Ovary (tissue), 9 donors: ENCODE measurements around the gene OSGEPL1. TPM values are rescaled to one million over a fixed set of nuclear protein-coding genes. Genes with fewer than 3 reads are reported as not detected.

Experiments used
- DNase-seq, 5 donors: peaks; one replicate each; pipeline ENCODE4 v3.0.0-alpha.2; 2019 to 2020
- H3K27ac ChIP-seq, 2 donors: fragments of 200-600 bp; one replicate each; pipeline versions ENCODE4 v1.5.1 to v1.8.0; 2019 to 2022
- H3K27me3 ChIP-seq: fragments of 200-600 bp; one replicate; pipeline ENCODE4 v1.8.0; 2022
- H3K36me3 ChIP-seq: fragments of 200-600 bp; sonication (generic); one replicate; pipeline ENCODE4 v1.5.1; 2019
- H3K4me1 ChIP-seq: one replicate; pipeline ENCODE4 v1.8.1; 2013; ENCODE audit warnings: mild to moderate bottlenecking, moderate library complexity; ENCODE audit not compliant: insufficient read depth
- H3K4me3 ChIP-seq: fragments of 200-600 bp; sonication (generic); one replicate; pipeline ENCODE4 v1.5.1; 2017
- H3K9me3 ChIP-seq, 2 donors: fragments of 200-600 bp in 1 of 2; sonication (generic) in 1 of 2; one replicate each; pipeline versions ENCODE4 v1.5.1 to v1.8.1; 2013 to 2019; ENCODE audit warnings: mild to moderate bottlenecking in 1 of 2, moderate library complexity in 1 of 2
- CTCF ChIP-seq, 3 donors: fragments of 450-650 bp in 2 of 3; fragments of 200-600 bp in 1 of 3; IDR thresholded peaks; one replicate each; pipeline versions ENCODE4 v1.5.1 to v1.8.0; 2016 to 2022; ENCODE audit warnings: antibody characterized with exemption in 3 of 3, mild to moderate bottlenecking in 1 of 3
- EP300 ChIP-seq: sonication (generic); formaldehyde crosslinking; IDR thresholded peaks from one replicate; pipeline ENCODE4 v1.6.1; 2017; ENCODE audit warnings: antibody characterized with exemption
- POLR2A ChIP-seq: fragments of 450-650 bp; IDR thresholded peaks from one replicate; pipeline ENCODE4 v1.6.1; 2017; ENCODE audit warnings: antibody characterized with exemption, mild to moderate bottlenecking, moderate library complexity
- WGBS, 3 donors: extraction: QIAGEN DNeasy Blood & Tissue Kit in 1 of 3; methylation state at CpG; one replicate each; pipeline versions ENCODE4 v1.1.5 to v1.1.7; 2013 to 2017; 5-methylcytosine and 5-hydroxymethylcytosine counted together
- intact Hi-C, 4 donors: fragments of 100-400 bp; cut with DNase I; formaldehyde crosslinking; loops; one replicate each; pipeline versions ENCODE4 v1.11.0 to v1.15.1; 2022 to 2023
- polyA plus RNA-seq, 2 donors: library from polyadenylated mRNA; stranded (reverse); fragments of 200-250 nt in 1 of 2; fragments of 350-450 nt in 1 of 2; fragmentation: Illumina TruSeq in 1 of 2; extraction: RNeasy Lipid Tissue Mini Kit (QIAGEN cat#74804) in 1 of 2; gene quantifications; one replicate each; pipeline ENCODE4 v1.2.3, GENCODE V29; 2013 to 2014
- total RNA-seq, 7 donors: library from RNA; depleted of rRNA in 2 of 7; stranded (reverse); fragments of >200 nt in 2 of 7; fragmentation: NEBNext Ultra II Directional in 3 of 7; extraction: Animal tissue kit (Norgen Biotek cat#: 25700) in 3 of 7; gene quantifications; one replicate each; pipeline versions ENCODE4 v1.1.0 to v1.2.4, GENCODE V29; 2016 to 2023
- donor health status: DM: no; HTN: no; CAD: no; lungs with moderate emphysema.
- donor health status: DM: no; HTN: no; CAD: no.
- donor health status: Bipolar disorder and iron deficiency.
- donor health status: DM: yes; HTN: yes; CAD: no.
- donor health status: DM: no; HTN: no; CAD: no.
- donor health status: DM: yes; HTN: yes; CAD: no.

The OSGEPL1 gene
- total and polyA plus RNA-seq, 9 donors: 4.7 to 10.6 (median 8.5) TPM

GRCh38 chr2:189798312-189799029 is 35.9 kb upstream of the OSGEPL1 start:
- Histone ChIP-seq H3K9me3 (no peaks in the 10 kb centered on the region), H3K36me3 (no peaks in the 10 kb centered on the region), H3K4me3 (no peak overlapping the region), H3K4me1 (no peaks in the 10 kb centered on the region), H3K27ac (no peak overlapping the region), H3K27me3 (peaks cover 3% of the 10 kb centered on the region)
- intact Hi-C loops: no loop called here
- DNase-seq: no peak
- 50 to 66% (median 62%) methylated on average over 4 of the region's 4 CpGs for WGBS, 3 donors
- TF ChIP-seq POLR2A: no peak
- no peak for TF ChIP-seq EP300
- no peak for TF ChIP-seq CTCF (IDR thresholded peaks at IDR 0.05)

GRCh38 chr2:189797902-189798301 is 35.3 kb upstream of the OSGEPL1 start:
- H3K4me1 ChIP-seq: no peaks in the 10 kb centered on the region
- no peaks in the 10 kb centered on the region for H3K36me3 ChIP-seq
- no peak overlapping the region for H3K27ac ChIP-seq
- H3K4me3 ChIP-seq: no peak overlapping the region
- no peak for DNase-seq
- no peak for TF ChIP-seq EP300
- no peak for TF ChIP-seq CTCF (IDR thresholded peaks at IDR 0.05)
- TF ChIP-seq POLR2A: no peak
- WGBS, 3 donors: 88 to 90% (median 89%) methylated on average over 6 of the region's 6 CpGs
- no peaks in the 10 kb centered on the region for H3K9me3 ChIP-seq
- peaks cover 3% of the 10 kb centered on the region for H3K27me3 ChIP-seq
- intact Hi-C loops: no loop called here

GRCh38 chr2:189794310-189794709 is 31.7 kb upstream of the OSGEPL1 start:
- H3K36me3 ChIP-seq: no peaks in the 10 kb centered on the region
- WGBS, 3 donors: 91 to 96% (median 93%) methylated on average over 1 of the region's 1 CpG

GRCh38 chr2:189791338-189792042 is 28.9 kb upstream of the OSGEPL1 start:
- intact Hi-C loops: no loop called here
- H3K4me1 ChIP-seq: no peaks in the 10 kb centered on the region
- WGBS, 3 donors: 89 to 93% (median 89%) methylated on average over 12 of the region's 12 CpGs
- no peak overlapping the region for H3K27ac ChIP-seq
- H3K27me3 ChIP-seq: no peaks in the 10 kb centered on the region
- no peak for TF ChIP-seq CTCF (IDR thresholded peaks at IDR 0.05)
- no peak for TF ChIP-seq POLR2A
- TF ChIP-seq EP300: no peak
- H3K36me3 ChIP-seq: no peaks in the 10 kb centered on the region
- H3K4me3 ChIP-seq: no peak overlapping the region
- DNase-seq: no peak
- no peaks in the 10 kb centered on the region for H3K9me3 ChIP-seq

More at GRCh38 chr2:189794310-189794709, 31.7 kb upstream of the OSGEPL1 start:
- DNase-seq: no peak
- no peaks in the 10 kb centered on the region for H3K4me1 ChIP-seq
- H3K9me3 ChIP-seq: no peaks in the 10 kb centered on the region
- H3K27me3 ChIP-seq: no peaks in the 10 kb centered on the region
- TF ChIP-seq POLR2A (no peak), EP300 (no peak), CTCF (IDR thresholded peaks at IDR 0.05) (no peak)
- intact Hi-C loops: no loop called here
- no peak overlapping the region for H3K4me3 ChIP-seq
- no peak overlapping the region for H3K27ac ChIP-seq
